H1 (cell line): ENCODE results near the gene UBR3. TPM values are rescaled to one million over a fixed set of nuclear protein-coding genes. Genes with fewer than 3 reads are reported as not detected.

Experiments
- CTCF ChIA-PET: fragments of 300-600 bp; sonication (Branson Sonifier 250); formaldehyde crosslinking; loops from one replicate; lab custom pipeline; 2021; ENCODE audit not compliant: partially characterized antibody; lab: Charles Lee
- POLR2A ChIA-PET: fragments of 300-600 bp; sonication (Branson Sonifier 250); formaldehyde crosslinking; loops from one replicate; lab custom pipeline; 2021; ENCODE audit warnings: inconsistent platforms; ENCODE audit not compliant: partially characterized antibody; lab: Charles Lee
- DNase-seq, 2 experiments: peaks; one replicate each; pipeline versions ENCODE4 v3.0.0 to v3.0.0-alpha.2; 2010 to 2022; ENCODE audit warnings: low spot score in 2 of 2, low read depth in 1 of 2, mixed read lengths in 1 of 2
- FAIRE-seq: peaks from 2 replicates; lab custom pipeline; 2011; peaks lifted over from hg19 to GRCh38; lab: Jason Lieb, UNC
- H2AFZ ChIP-seq: 2 replicates; pipeline ENCODE4 v1.8.1; 2012; ENCODE audit warnings: low read length, inconsistent platforms
- H2AK5ac ChIP-seq: 2 replicates; pipeline ENCODE4 v1.6.1; 2013; ENCODE audit warnings: low read depth, low read length
- H2BK120ac ChIP-seq: replicated peaks from 2 replicates; pipeline ENCODE3; 2013; ENCODE audit warnings: low read depth, low read length, inconsistent platforms
- H2BK12ac ChIP-seq: 2 replicates; pipeline ENCODE4 v1.6.1; 2013; ENCODE audit warnings: low read depth, low read length
- H2BK15ac ChIP-seq: 2 replicates; pipeline ENCODE4 v1.6.1; 2013; ENCODE audit warnings: low read length
- H2BK20ac ChIP-seq: 2 replicates; pipeline ENCODE4 v1.6.1; 2013; ENCODE audit warnings: low read length
- H2BK5ac ChIP-seq: 2 replicates; pipeline ENCODE4 v1.6.1; 2013; ENCODE audit warnings: low read depth, low read length
- H3K14ac ChIP-seq: 2 replicates; pipeline ENCODE4 v1.6.1; 2013; ENCODE audit warnings: inconsistent platforms; ENCODE audit not compliant: insufficient read length
- H3K18ac ChIP-seq: 2 replicates; pipeline ENCODE4 v1.6.1; 2013; ENCODE audit warnings: low read length; ENCODE audit errors: extremely low read depth
- H3K23ac ChIP-seq: 2 replicates; pipeline ENCODE4 v1.6.1; 2013; ENCODE audit warnings: inconsistent platforms; ENCODE audit not compliant: insufficient read length
- H3K23me2 ChIP-seq: 2 replicates; pipeline ENCODE4 v1.6.1; 2013; ENCODE audit warnings: low read depth, low read length
- H3K27ac ChIP-seq: 2 replicates; pipeline ENCODE4 v1.6.1; 2011; ENCODE audit warnings: low read depth, low read length, inconsistent platforms
- H3K27me3 ChIP-seq, 4 experiments: replicated peaks in 1 of 4; 1 replicate in 1 of 4; 2 replicates in 3 of 4; pipeline versions ENCODE4 v1.6.1 to v1.8.1; 2011 to 2013; ENCODE audit warnings: low read length in 3 of 4, mild to moderate bottlenecking in 3 of 4, inconsistent platforms in 2 of 4, mixed read lengths in 2 of 4, moderate library complexity in 1 of 4; ENCODE audit not compliant: control insufficient read depth in 3 of 4, insufficient read depth in 3 of 4; ENCODE audit errors: extremely low read depth in 1 of 4
- H3K36me3 ChIP-seq, 4 experiments: 2 replicates each; pipeline versions ENCODE4 v1.6.1 to v1.8.1; 2011 to 2013; ENCODE audit warnings: mild to moderate bottlenecking in 4 of 4, low read length in 3 of 4, moderate library complexity in 2 of 4, control low read depth in 1 of 4, inconsistent platforms in 1 of 4; ENCODE audit not compliant: insufficient read depth in 4 of 4, control insufficient read depth in 2 of 4
- H3K4ac ChIP-seq: replicated peaks from 2 replicates; pipeline ENCODE3; 2013; ENCODE audit warnings: low read length, low read depth, mixed read lengths, inconsistent platforms; ENCODE audit not compliant: insufficient read length
- H3K4me1 ChIP-seq, 4 experiments: replicated peaks in 1 of 4; 1 replicate in 1 of 4; 2 replicates in 3 of 4; pipeline versions ENCODE4 v1.6.1 to v1.8.1; 2011 to 2013; ENCODE audit warnings: low read length in 3 of 4, inconsistent platforms in 2 of 4, mixed read lengths in 1 of 4; ENCODE audit not compliant: insufficient read depth in 4 of 4, control insufficient read depth in 3 of 4
- H3K4me2 ChIP-seq, 2 experiments: 2 replicates each; pipeline versions ENCODE4 v1.6.1 to v1.8.1; 2011 to 2013; ENCODE audit warnings: low read depth in 2 of 2, low read length in 2 of 2, control low read depth in 1 of 2, inconsistent platforms in 1 of 2, mild to moderate bottlenecking in 1 of 2; ENCODE audit not compliant: insufficient read depth in 1 of 2
- H3K4me3 ChIP-seq, 4 experiments: fragments of 200-600, 300-600 bp in 1 of 4; sonication (generic), shearing (Covaris generic), sonication (Bioruptor Twin) in 1 of 4; 2 replicates each; pipeline versions ENCODE4 v1.5.1 to v1.8.1; 2011 to 2016; ENCODE audit warnings: low read length in 4 of 4, low read depth in 3 of 4, control low read depth in 2 of 4, inconsistent platforms in 2 of 4, mild to moderate bottlenecking in 2 of 4, mixed read lengths in 1 of 4, moderate library complexity in 1 of 4; ENCODE audit not compliant: insufficient read depth in 2 of 4; ENCODE audit errors: extremely low read depth in 1 of 4
- H3K56ac ChIP-seq: replicated peaks from 2 replicates; pipeline ENCODE3; 2013; ENCODE audit warnings: low read depth, mild to moderate bottlenecking, mixed read lengths, low read length, inconsistent platforms; ENCODE audit not compliant: insufficient read length
- H3K79me1 ChIP-seq: 2 replicates; pipeline ENCODE4 v1.6.1; 2013; ENCODE audit warnings: low read depth, low read length, control low read depth
- H3K79me2 ChIP-seq, 2 experiments: 2 replicates each; pipeline versions ENCODE4 v1.6.1 to v1.8.1; 2012 to 2013; ENCODE audit warnings: low read length in 2 of 2, mild to moderate bottlenecking in 2 of 2, inconsistent platforms in 1 of 2; ENCODE audit not compliant: insufficient read depth in 2 of 2, control insufficient read depth in 1 of 2
- H3K9ac ChIP-seq, 4 experiments: replicated peaks in 1 of 4; 1 replicate in 1 of 4; 2 replicates in 3 of 4; pipeline versions ENCODE4 v1.6.1 to v1.8.1; 2011 to 2013; ENCODE audit warnings: low read depth in 3 of 4, low read length in 3 of 4, control low read depth in 2 of 4, mild to moderate bottlenecking in 2 of 4, moderate library complexity in 2 of 4, inconsistent platforms in 1 of 4; ENCODE audit errors: extremely low read depth in 1 of 4
- H3K9me3 ChIP-seq, 2 experiments: 2 replicates each; pipeline versions ENCODE4 v1.6.1 to v1.8.1; 2012 to 2013; ENCODE audit warnings: mild to moderate bottlenecking in 2 of 2, moderate library complexity in 2 of 2, control low read depth in 1 of 2, inconsistent platforms in 1 of 2, low read depth in 1 of 2, low read length in 1 of 2, mixed read lengths in 1 of 2; ENCODE audit not compliant: insufficient read depth in 2 of 2
- H4K20me1 ChIP-seq, 2 experiments: replicated peaks in 1 of 2; 2 replicates each; pipeline versions ENCODE3 to v1.8.1; 2011 to 2013; ENCODE audit warnings: inconsistent platforms in 2 of 2, low read length in 2 of 2, mild to moderate bottlenecking in 1 of 2; ENCODE audit not compliant: insufficient read depth in 2 of 2, control insufficient read depth in 1 of 2
- H4K5ac ChIP-seq: 2 replicates; pipeline ENCODE4 v1.6.1; 2013; ENCODE audit warnings: low read length, low read depth, mixed read lengths, inconsistent platforms; ENCODE audit not compliant: insufficient read length
- H4K8ac ChIP-seq: 2 replicates; pipeline ENCODE4 v1.8.0; 2013; ENCODE audit warnings: mild to moderate bottlenecking, moderate library complexity, low read length, inconsistent platforms; ENCODE audit not compliant: insufficient read depth; ENCODE audit errors: extremely low read depth
- H4K91ac ChIP-seq: replicated peaks from 2 replicates; pipeline ENCODE3; 2013; ENCODE audit warnings: low read length, mixed read lengths, inconsistent platforms; ENCODE audit not compliant: insufficient read length
- EP300 ChIP-seq, 2 experiments: IDR thresholded peaks; 1 replicate in 1 of 2; 2 replicates in 1 of 2; pipeline ENCODE4 v1.6.1; 2011 to 2012; ENCODE audit warnings: low read depth in 2 of 2, low read length in 2 of 2, mild to moderate bottlenecking in 2 of 2, borderline replicate concordance in 1 of 2, inconsistent platforms in 1 of 2, moderate library complexity in 1 of 2
- GTF2F1 ChIP-seq: IDR thresholded peaks from 2 replicates; pipeline ENCODE4 v1.6.1; 2012; ENCODE audit warnings: low read depth, low read length, improper control_type of control experiment, borderline replicate concordance
- HDAC2 ChIP-seq, 2 experiments: fragments of 300-600 bp in 1 of 2; sonication (generic) in 1 of 2; IDR thresholded peaks; 2 replicates each; pipeline ENCODE4 v1.6.1; 2011 to 2012; ENCODE audit warnings: low read depth in 2 of 2, low read length in 2 of 2, mild to moderate bottlenecking in 2 of 2, moderate library complexity in 2 of 2, borderline replicate concordance in 1 of 2, inconsistent platforms in 1 of 2
- MAFK ChIP-seq: IDR thresholded peaks from 2 replicates; pipeline ENCODE4 v1.6.1; 2012; ENCODE audit warnings: low read depth, mild to moderate bottlenecking, improper control_type of control experiment, low read length
- PHF8 ChIP-seq: fragments of 200-600 bp; sonication (generic); conservative IDR thresholded peaks from 2 replicates; pipeline ENCODE4 v1.7.1; 2012; ENCODE audit warnings: low read depth, mild to moderate bottlenecking, inconsistent platforms, low read length, moderate library complexity
- POLR2AphosphoS5 ChIP-seq: IDR thresholded peaks from 2 replicates; pipeline ENCODE4 v1.6.1; 2011; ENCODE audit warnings: low read depth, low read length
- RAD21 ChIP-seq, 2 experiments: IDR thresholded peaks in 1 of 2; conservative IDR thresholded peaks in 1 of 2; 2 replicates each; pipeline ENCODE4 v1.6.1; 2011; ENCODE audit warnings: low read depth in 2 of 2, low read length in 2 of 2, improper control_type of control experiment in 1 of 2, inconsistent platforms in 1 of 2, mild to moderate bottlenecking in 1 of 2, moderate library complexity in 1 of 2
- SAP30 ChIP-seq: fragments of 300-600 bp; sonication (generic); IDR thresholded peaks from 2 replicates; pipeline ENCODE4 v1.7.1; 2012; ENCODE audit warnings: low read length, moderate library complexity, mild to moderate bottlenecking, inconsistent platforms; ENCODE audit not compliant: insufficient read depth, insufficient replicate concordance
- SIRT6 ChIP-seq: IDR thresholded peaks from one replicate; pipeline ENCODE4 v1.7.1; 2012; ENCODE audit warnings: low read length, inconsistent platforms
- SP1 ChIP-seq: IDR thresholded peaks from 2 replicates; pipeline ENCODE4 v1.6.1; 2011; ENCODE audit warnings: low read depth, low read length
- SP2 ChIP-seq: IDR thresholded peaks from 2 replicates; pipeline ENCODE4 v1.6.1; 2012; ENCODE audit warnings: mild to moderate bottlenecking, low read length, inconsistent platforms
- SUZ12 ChIP-seq: fragments of 200-600 bp; sonication (generic); IDR thresholded peaks from 2 replicates; pipeline ENCODE4 v1.6.1; 2012; ENCODE audit warnings: mild to moderate bottlenecking, inconsistent platforms, low read length, moderate library complexity, mixed read lengths
- TAF7 ChIP-seq: optimal IDR thresholded peaks from 2 replicates; pipeline ENCODE3; 2011; ENCODE audit warnings: low read depth, mild to moderate bottlenecking, inconsistent platforms, low read length, moderate library complexity, borderline replicate concordance
- polyA plus RNA-seq, 7 experiments: library from polyadenylated mRNA; depleted of rRNA in 3 of 7; stranded (reverse) in 5 of 7; unstranded in 2 of 7; fragments of >200 nt in 5 of 7; fragments of 200-250 nt in 2 of 7; gene quantifications; 1 replicate in 5 of 7; 2 replicates in 1 of 7; 4 replicates in 1 of 7; pipeline versions ENCODE4 v1.2.1 to v1.2.3, GENCODE V29; 2011 to 2013; ENCODE audit warnings: missing spikeins in 2 of 7, mixed read lengths in 2 of 7
- total RNA-seq: library from RNA; stranded (reverse); fragmentation: NEBNext Ultra II Directional; extraction: Animal tissue kit (Norgen Biotek cat#: 25700); gene quantifications from 2 replicates; pipeline ENCODE4 v1.2.1, GENCODE V29; 2021
- TF ChIP-seq, protein P1 (sequence below): IDR thresholded peaks from 2 replicates; pipeline ENCODE4 v1.6.1; 2012; ENCODE audit warnings: inconsistent platforms

Gene UBR3
- total and polyA plus RNA-seq, 2 of the 8 experiments (the other 6 are each of a cell fraction or from before 2014, with no cell fraction given): 3.7 to 17.7 TPM

GRCh38 chr2:169909376-169909775 is 82.1 kb downstream of the UBR3 start:
- Histone ChIP-seq H3K27me3 (no peaks in the 10 kb centered on the region), H2BK20ac (no peak overlapping the region), H3K79me1 (no peaks in the 10 kb centered on the region), H3K23ac (no peak overlapping the region), H2AK5ac (no peak overlapping the region), H4K5ac (no peak overlapping the region), H3K4ac (no peak overlapping the region), H3K4me1 (no peaks in the 10 kb centered on the region), H2AFZ (no peak overlapping the region), H2BK5ac (no peak overlapping the region), H3K9me3 (no peaks in the 10 kb centered on the region), H3K23me2 (no peaks in the 10 kb centered on the region), H3K56ac (no peak overlapping the region), H4K8ac (no peak overlapping the region), H3K18ac (no peak overlapping the region), H4K91ac (no peak overlapping the region), H3K4me2 (no peak overlapping the region), H2BK12ac (no peak overlapping the region), H3K4me3 (no peak overlapping the region), H2BK120ac (no peak overlapping the region), H3K36me3 (peaks cover 0 to 3% (median 0%) of the 10 kb centered on the region in 4 experiments; a peak in 1 of 8 replicates), H2BK15ac (no peak overlapping the region), H3K9ac (no peak overlapping the region), H3K79me2 (no peaks in the 10 kb centered on the region), H3K27ac (no peak overlapping the region)
- FAIRE-seq: no peak
- ChIA-PET CTCF (interaction anchor here (1.1 kb wide), 1 partner anchor 7 kb away, joined by 5 read pairs; no protein-coding TSS in a partner anchor), POLR2A (no interaction called here)
- TF ChIP-seq GTF2F1 (no peak), MAFK (no peak), SIRT6 (no peak), SP1 (no peak), POLR2AphosphoS5 (no peak), PHF8 (no peak), RAD21 (IDR thresholded peaks at IDR 0.05 in 1 of 2, conservative IDR thresholded peaks at IDR 0.05 in 1 of 2; ENCODE audit: low read depth in 2 of 2, low read length in 2 of 2) (no peak), TAF7 (no peak), SAP30 (no peak), HDAC2 (IDR thresholded peaks at IDR 0.05; ENCODE audit: borderline replicate concordance in 1 of 2, low read depth in 2 of 2, low read length in 2 of 2) (no peak), SUZ12 (no peak), EP300 (IDR thresholded peaks at IDR 0.05; ENCODE audit: borderline replicate concordance in 1 of 2, low read depth in 2 of 2, low read length in 2 of 2) (no peak), SP2 (no peak)
- TF ChIP-seq, protein P1, sequence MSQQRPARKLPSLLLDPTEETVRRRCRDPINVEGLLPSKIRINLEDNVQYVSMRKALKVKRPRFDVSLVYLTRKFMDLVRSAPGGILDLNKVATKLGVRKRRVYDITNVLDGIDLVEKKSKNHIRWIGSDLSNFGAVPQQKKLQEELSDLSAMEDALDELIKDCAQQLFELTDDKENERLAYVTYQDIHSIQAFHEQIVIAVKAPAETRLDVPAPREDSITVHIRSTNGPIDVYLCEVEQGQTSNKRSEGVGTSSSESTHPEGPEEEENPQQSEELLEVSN: no peak
- TF ChIP-seq, all 59 proteins: peak for 0
- no peak for DNase-seq
- no peak overlapping the region for H3K14ac ChIP-seq
- no peaks in the 10 kb centered on the region for H4K20me1 ChIP-seq
